Measurements from ENCODE around the gene STRA6. TPM values are rescaled to one million over a fixed set of nuclear protein-coding genes. Genes with fewer than 3 reads are reported as not detected.

Gene STRA6
- total and polyA plus RNA-seq, 2 donors (not counting 1 experiment from before 2014, with no cell fraction given): not detected

- H3K9me3 Mint-ChIP-seq (ENCODE audit: insufficient read depth): no peaks in the 10 kb centered on the region
- H3K4me1 Mint-ChIP-seq: no peaks in the 10 kb centered on the region
- Histone ChIP-seq H3K9ac (ENCODE audit: low read length) (no peak overlapping the region), H4K20me1 (ENCODE audit: control insufficient read depth, insufficient read depth, low read length, poor library complexity, severe bottlenecking) (no peaks in the 10 kb centered on the region), H3K4me3 (ENCODE audit: control extremely low read depth in 1 of 5, extremely low read depth in 1 of 5, insufficient read depth in 1 of 5, low read depth in 2 of 5, low read length in 4 of 5) (no peak overlapping the region), H2AFZ (ENCODE audit: insufficient read depth, low read depth, low read length, poor library complexity, severe bottlenecking) (no peak overlapping the region), H3K79me2 (ENCODE audit: control insufficient read depth, insufficient read depth, low read length) (no peaks in the 10 kb centered on the region), H3K4me2 (replicated peaks; ENCODE audit: low read depth, low read length, poor library complexity, severe bottlenecking) (no peak overlapping the region), H3K4me1 (ENCODE audit: control insufficient read depth in 2 of 2, insufficient read depth in 2 of 2, low read length in 2 of 2) (no peaks in the 10 kb centered on the region), H3K9me3 (ENCODE audit: control extremely low read depth in 1 of 3, control insufficient read depth in 2 of 3, insufficient read depth in 1 of 3, low read length in 2 of 3) (no peaks in the 10 kb centered on the region), H3K27me3 (replicated peaks in 1 of 4; ENCODE audit: control extremely low read depth in 1 of 4, control insufficient read depth in 3 of 4, insufficient read depth in 4 of 4, low read length in 3 of 4) (no peaks in the 10 kb centered on the region), H3K27ac (ENCODE audit: low read length in 2 of 2) (no peak overlapping the region), H3K36me3 (replicated peaks in 1 of 2; ENCODE audit: control extremely low read depth in 1 of 2, control insufficient read depth in 1 of 2, extremely low read depth in 1 of 2, insufficient read depth in 2 of 2, low read length in 1 of 2) (no peaks in the 10 kb centered on the region)
- H3K27me3 Mint-ChIP-seq: peaks cover 15% of the 10 kb centered on the region
- TF ChIP-seq CTCF (IDR thresholded peaks at IDR 0.05) (no peak), EZH2 (IDR thresholded peaks at IDR 0.05; ENCODE audit: borderline replicate concordance, insufficient read depth, low read depth, low read length, poor library complexity, severe bottlenecking) (no peak)
- intact Hi-C loops (cut with micrococcal nuclease): no loop called here
- H3K27ac Mint-ChIP-seq: no peak overlapping the region
- WGBS (ENCODE audit: insufficient coverage): 95% methylated on average over 3 of the region's 6 CpGs
- no peak overlapping the region for H3K4me3 Mint-ChIP-seq
- POLR2A ChIA-PET: no interaction called here
- ATAC-seq (ENCODE audit: low read depth): no peak
- CTCF ChIA-PET: no interaction called here
- DNase-seq: no peak
These were observed 49.7 kb upstream of the STRA6 start for GRCh38 chr15:74252291-74252690.

- no peaks in the 10 kb centered on the region for H3K27me3 ChIP-seq (replicated peaks in 1 of 4; ENCODE audit: control extremely low read depth in 1 of 4, control insufficient read depth in 3 of 4, insufficient read depth in 4 of 4, low read length in 3 of 4)
- 89% methylated on average over 5 of the region's 5 CpGs for WGBS (ENCODE audit: insufficient coverage)
- no peaks in the 10 kb centered on the region for H3K4me1 ChIP-seq (ENCODE audit: control insufficient read depth in 2 of 2, insufficient read depth in 2 of 2, low read length in 2 of 2)
- no peaks in the 10 kb centered on the region for H3K4me1 Mint-ChIP-seq
- H3K79me2 ChIP-seq (ENCODE audit: control insufficient read depth, insufficient read depth, low read length): no peaks in the 10 kb centered on the region
- H3K9ac ChIP-seq (ENCODE audit: low read length): no peak overlapping the region
- no peak overlapping the region for H3K4me2 ChIP-seq (replicated peaks; ENCODE audit: low read depth, low read length, poor library complexity, severe bottlenecking)
- DNase-seq (no peak), ATAC-seq (ENCODE audit: low read depth) (no peak)
- H3K4me3 Mint-ChIP-seq: no peak overlapping the region
- no peaks in the 10 kb centered on the region for H3K9me3 Mint-ChIP-seq (ENCODE audit: insufficient read depth)
- no peak overlapping the region for H3K27ac ChIP-seq (ENCODE audit: low read length in 2 of 2)
- H2AFZ ChIP-seq (ENCODE audit: insufficient read depth, low read depth, low read length, poor library complexity, severe bottlenecking): no peak overlapping the region
- H3K36me3 ChIP-seq (replicated peaks in 1 of 2; ENCODE audit: control extremely low read depth in 1 of 2, control insufficient read depth in 1 of 2, extremely low read depth in 1 of 2, insufficient read depth in 2 of 2, low read length in 1 of 2): no peaks in the 10 kb centered on the region
- intact Hi-C loops (cut with micrococcal nuclease): no loop called here
- H3K9me3 ChIP-seq (ENCODE audit: control extremely low read depth in 1 of 3, control insufficient read depth in 2 of 3, insufficient read depth in 1 of 3, low read length in 2 of 3): no peaks in the 10 kb centered on the region
- no peak overlapping the region for H3K4me3 ChIP-seq (ENCODE audit: control extremely low read depth in 1 of 5, extremely low read depth in 1 of 5, insufficient read depth in 1 of 5, low read depth in 2 of 5, low read length in 4 of 5)
- TF ChIP-seq CTCF (IDR thresholded peaks at IDR 0.05) (no peak), EZH2 (IDR thresholded peaks at IDR 0.05; ENCODE audit: borderline replicate concordance, insufficient read depth, low read depth, low read length, poor library complexity, severe bottlenecking) (no peak)
- H3K27ac Mint-ChIP-seq: no peak overlapping the region
- H3K27me3 Mint-ChIP-seq: peaks cover 22% of the 10 kb centered on the region
- POLR2A ChIA-PET: no interaction called here
- CTCF ChIA-PET: no interaction called here
- H4K20me1 ChIP-seq (ENCODE audit: control insufficient read depth, insufficient read depth, low read length, poor library complexity, severe bottlenecking): no peaks in the 10 kb centered on the region
These were observed 48.7 kb upstream of the STRA6 start for GRCh38 chr15:74251131-74251811.
